Measurements from ENCODE around the gene PRKAG2.
A peak's percentile ranks its signal among the peaks of the same experiment; 100 is the strongest.

DNA sequence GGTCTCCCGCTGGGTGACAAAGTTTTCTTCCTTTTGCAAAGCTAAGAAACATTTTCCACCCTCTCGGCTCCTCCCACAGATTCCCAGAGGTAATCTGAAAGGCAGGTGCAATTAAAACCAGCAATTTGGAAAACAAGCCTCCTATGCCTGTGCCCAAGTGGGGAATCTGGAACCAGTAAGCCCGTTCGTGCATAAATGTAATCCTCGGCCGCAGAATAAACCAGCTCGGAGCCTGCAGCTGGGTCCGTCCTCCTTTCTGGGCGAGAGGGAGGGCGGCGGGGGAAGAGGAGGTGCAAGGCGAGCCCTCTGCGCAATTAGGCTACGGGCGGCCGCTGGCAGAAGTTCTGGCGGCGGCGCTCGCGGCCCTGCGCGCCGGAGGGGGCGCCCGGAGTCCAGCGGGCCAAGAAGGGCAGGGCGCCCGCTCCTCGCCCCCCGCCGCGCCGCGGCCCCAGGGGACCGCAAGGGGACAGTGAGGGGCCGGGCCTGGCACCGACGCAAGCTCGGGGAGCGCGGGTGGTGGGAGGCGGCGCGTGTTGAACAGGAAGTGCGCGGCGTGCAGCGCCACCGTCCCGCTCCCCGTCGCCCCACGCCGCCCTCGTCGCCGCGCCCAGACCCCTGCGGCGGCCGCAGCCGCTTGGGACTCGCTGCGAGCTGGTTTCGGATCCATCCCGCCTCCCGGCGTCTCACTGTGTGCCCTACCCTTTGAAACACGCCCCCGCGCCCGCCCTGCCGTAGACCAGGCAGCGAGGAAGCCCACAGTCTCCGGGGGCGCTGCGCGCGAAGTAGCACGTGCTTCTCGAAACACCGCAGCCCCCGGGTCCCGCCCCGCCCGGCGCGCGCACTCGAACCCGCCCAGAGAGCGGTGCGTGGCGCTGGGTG, at the start of gene PRKAG2:
- TF ChIP-seq BCL6 (CRISPR knock-in tag; IDR thresholded peaks at IDR 0.05) (no peak), ASH2L (IDR thresholded peaks at IDR 0.05; ENCODE audit: insufficient read length, low read depth, low read length) (no peak), EZH2 (conservative IDR thresholded peaks at IDR 0.05; ENCODE audit: low read depth, low read length) (peak; percentile 76; the same call in 1 of the 2 replicates), NR1H2 (CRISPR knock-in tag; IDR thresholded peaks at IDR 0.05; ENCODE audit: borderline replicate concordance, low read depth) (no peak), NCOA2 (CRISPR knock-in tag; IDR thresholded peaks at IDR 0.05) (no peak), ZSCAN30 (CRISPR knock-in tag; IDR thresholded peaks at IDR 0.05) (no peak), FOSL1 (CRISPR knock-in tag; IDR thresholded peaks at IDR 0.05; ENCODE audit: borderline replicate concordance) (no peak), POLR2A (IDR thresholded peaks at IDR 0.05; ENCODE audit: insufficient read depth in 1 of 2, low read depth in 2 of 2, low read length in 2 of 2) (no peak), ZNF652 (CRISPR knock-in tag; IDR thresholded peaks at IDR 0.05; ENCODE audit: borderline replicate concordance, low read depth) (no peak), RFX3 (CRISPR knock-in tag; IDR thresholded peaks at IDR 0.05) (no peak), RNF2 (conservative IDR thresholded peaks at IDR 0.05; ENCODE audit: low read depth) (no peak)
- TF ChIP-seq, protein P1, sequence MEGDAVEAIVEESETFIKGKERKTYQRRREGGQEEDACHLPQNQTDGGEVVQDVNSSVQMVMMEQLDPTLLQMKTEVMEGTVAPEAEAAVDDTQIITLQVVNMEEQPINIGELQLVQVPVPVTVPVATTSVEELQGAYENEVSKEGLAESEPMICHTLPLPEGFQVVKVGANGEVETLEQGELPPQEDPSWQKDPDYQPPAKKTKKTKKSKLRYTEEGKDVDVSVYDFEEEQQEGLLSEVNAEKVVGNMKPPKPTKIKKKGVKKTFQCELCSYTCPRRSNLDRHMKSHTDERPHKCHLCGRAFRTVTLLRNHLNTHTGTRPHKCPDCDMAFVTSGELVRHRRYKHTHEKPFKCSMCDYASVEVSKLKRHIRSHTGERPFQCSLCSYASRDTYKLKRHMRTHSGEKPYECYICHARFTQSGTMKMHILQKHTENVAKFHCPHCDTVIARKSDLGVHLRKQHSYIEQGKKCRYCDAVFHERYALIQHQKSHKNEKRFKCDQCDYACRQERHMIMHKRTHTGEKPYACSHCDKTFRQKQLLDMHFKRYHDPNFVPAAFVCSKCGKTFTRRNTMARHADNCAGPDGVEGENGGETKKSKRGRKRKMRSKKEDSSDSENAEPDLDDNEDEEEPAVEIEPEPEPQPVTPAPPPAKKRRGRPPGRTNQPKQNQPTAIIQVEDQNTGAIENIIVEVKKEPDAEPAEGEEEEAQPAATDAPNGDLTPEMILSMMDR (CRISPR knock-in tag; IDR thresholded peaks at IDR 0.05) = 0 out of 2 replicates have a peak, but pooled peaks have one; percentile 7
- TF ChIP-seq, protein P2, sequence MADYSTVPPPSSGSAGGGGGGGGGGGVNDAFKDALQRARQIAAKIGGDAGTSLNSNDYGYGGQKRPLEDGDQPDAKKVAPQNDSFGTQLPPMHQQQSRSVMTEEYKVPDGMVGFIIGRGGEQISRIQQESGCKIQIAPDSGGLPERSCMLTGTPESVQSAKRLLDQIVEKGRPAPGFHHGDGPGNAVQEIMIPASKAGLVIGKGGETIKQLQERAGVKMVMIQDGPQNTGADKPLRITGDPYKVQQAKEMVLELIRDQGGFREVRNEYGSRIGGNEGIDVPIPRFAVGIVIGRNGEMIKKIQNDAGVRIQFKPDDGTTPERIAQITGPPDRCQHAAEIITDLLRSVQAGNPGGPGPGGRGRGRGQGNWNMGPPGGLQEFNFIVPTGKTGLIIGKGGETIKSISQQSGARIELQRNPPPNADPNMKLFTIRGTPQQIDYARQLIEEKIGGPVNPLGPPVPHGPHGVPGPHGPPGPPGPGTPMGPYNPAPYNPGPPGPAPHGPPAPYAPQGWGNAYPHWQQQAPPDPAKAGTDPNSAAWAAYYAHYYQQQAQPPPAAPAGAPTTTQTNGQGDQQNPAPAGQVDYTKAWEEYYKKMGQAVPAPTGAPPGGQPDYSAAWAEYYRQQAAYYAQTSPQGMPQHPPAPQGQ (CRISPR knock-in tag; IDR thresholded peaks at IDR 0.05; ENCODE audit: borderline replicate concordance) = no peak
- TF ChIP-seq, protein P3, sequence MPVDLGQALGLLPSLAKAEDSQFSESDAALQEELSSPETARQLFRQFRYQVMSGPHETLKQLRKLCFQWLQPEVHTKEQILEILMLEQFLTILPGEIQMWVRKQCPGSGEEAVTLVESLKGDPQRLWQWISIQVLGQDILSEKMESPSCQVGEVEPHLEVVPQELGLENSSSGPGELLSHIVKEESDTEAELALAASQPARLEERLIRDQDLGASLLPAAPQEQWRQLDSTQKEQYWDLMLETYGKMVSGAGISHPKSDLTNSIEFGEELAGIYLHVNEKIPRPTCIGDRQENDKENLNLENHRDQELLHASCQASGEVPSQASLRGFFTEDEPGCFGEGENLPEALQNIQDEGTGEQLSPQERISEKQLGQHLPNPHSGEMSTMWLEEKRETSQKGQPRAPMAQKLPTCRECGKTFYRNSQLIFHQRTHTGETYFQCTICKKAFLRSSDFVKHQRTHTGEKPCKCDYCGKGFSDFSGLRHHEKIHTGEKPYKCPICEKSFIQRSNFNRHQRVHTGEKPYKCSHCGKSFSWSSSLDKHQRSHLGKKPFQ (CRISPR knock-in tag; IDR thresholded peaks at IDR 0.05; ENCODE audit: insufficient replicate concordance) = no peak
